HL-60 (cell line): ENCODE data around the gene TK2.
"Not testable (repeated sequence)": the region's sequence is repeated elsewhere in the genome, so short reads cannot be mapped to it uniquely, and the experiment has no call there.

ENCODE experiments used
- CTCF ChIP-seq: IDR thresholded peaks from one replicate; pipeline ENCODE4 v1.5.1; 2011; ENCODE audit warnings: low read length, control low read depth, inconsistent platforms; ENCODE audit not compliant: insufficient read depth
- POLR2AphosphoS5 ChIP-seq: IDR thresholded peaks from 2 replicates; pipeline ENCODE4 v1.6.1; 2012; ENCODE audit warnings: low read depth
- SPI1 ChIP-seq: IDR thresholded peaks from 2 replicates; pipeline ENCODE4 v1.6.1; 2012; ENCODE audit warnings: low read depth, mild to moderate bottlenecking, borderline replicate concordance
- TF ChIP-seq, protein P1 (sequence below): IDR thresholded peaks from 2 replicates; pipeline ENCODE4 v1.6.1; 2012; ENCODE audit warnings: low read depth; ENCODE audit not compliant: insufficient replicate concordance

GRCh38 chr16:66514980-66515595, 34.8 kb downstream of the TK2 start:
- TF ChIP-seq, protein P1, sequence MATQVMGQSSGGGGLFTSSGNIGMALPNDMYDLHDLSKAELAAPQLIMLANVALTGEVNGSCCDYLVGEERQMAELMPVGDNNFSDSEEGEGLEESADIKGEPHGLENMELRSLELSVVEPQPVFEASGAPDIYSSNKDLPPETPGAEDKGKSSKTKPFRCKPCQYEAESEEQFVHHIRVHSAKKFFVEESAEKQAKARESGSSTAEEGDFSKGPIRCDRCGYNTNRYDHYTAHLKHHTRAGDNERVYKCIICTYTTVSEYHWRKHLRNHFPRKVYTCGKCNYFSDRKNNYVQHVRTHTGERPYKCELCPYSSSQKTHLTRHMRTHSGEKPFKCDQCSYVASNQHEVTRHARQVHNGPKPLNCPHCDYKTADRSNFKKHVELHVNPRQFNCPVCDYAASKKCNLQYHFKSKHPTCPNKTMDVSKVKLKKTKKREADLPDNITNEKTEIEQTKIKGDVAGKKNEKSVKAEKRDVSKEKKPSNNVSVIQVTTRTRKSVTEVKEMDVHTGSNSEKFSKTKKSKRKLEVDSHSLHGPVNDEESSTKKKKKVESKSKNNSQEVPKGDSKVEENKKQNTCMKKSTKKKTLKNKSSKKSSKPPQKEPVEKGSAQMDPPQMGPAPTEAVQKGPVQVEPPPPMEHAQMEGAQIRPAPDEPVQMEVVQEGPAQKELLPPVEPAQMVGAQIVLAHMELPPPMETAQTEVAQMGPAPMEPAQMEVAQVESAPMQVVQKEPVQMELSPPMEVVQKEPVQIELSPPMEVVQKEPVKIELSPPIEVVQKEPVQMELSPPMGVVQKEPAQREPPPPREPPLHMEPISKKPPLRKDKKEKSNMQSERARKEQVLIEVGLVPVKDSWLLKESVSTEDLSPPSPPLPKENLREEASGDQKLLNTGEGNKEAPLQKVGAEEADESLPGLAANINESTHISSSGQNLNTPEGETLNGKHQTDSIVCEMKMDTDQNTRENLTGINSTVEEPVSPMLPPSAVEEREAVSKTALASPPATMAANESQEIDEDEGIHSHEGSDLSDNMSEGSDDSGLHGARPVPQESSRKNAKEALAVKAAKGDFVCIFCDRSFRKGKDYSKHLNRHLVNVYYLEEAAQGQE, result not testable (repeated sequence)
- TF ChIP-seq CTCF, POLR2AphosphoS5, SPI1: not testable (repeated sequence)
